OCI-LY1 (cell line): ENCODE data around the gene C22orf15.

Experiments used
- H2AFZ ChIP-seq: fragments of 200-600 bp; sonication (generic), shearing (Covaris generic); 2 replicates; pipeline ENCODE4 v1.6.0; 2014; ENCODE audit warnings: antibody characterized with exemption, mild to moderate bottlenecking, low read length
- H3F3A ChIP-seq: fragments of 200-600 bp; sonication (generic), shearing (Covaris generic); 2 replicates; pipeline ENCODE4 v1.6.0; 2014; ENCODE audit warnings: mild to moderate bottlenecking, antibody characterized with exemption, low read length, moderate library complexity; ENCODE audit not compliant: insufficient read depth
- H3K27ac ChIP-seq: fragments of 200-600 bp; sonication (generic); 2 replicates; pipeline ENCODE4 v1.5.1; 2014; ENCODE audit warnings: low read length, mixed run types, mild to moderate bottlenecking, low read depth; ENCODE audit not compliant: poor library complexity, severe bottlenecking
- H3K27me3 ChIP-seq: fragments of 200-600 bp; sonication (generic); 2 replicates; pipeline ENCODE4 v1.6.0; 2014; ENCODE audit warnings: antibody characterized with exemption, mild to moderate bottlenecking, low read length, moderate library complexity; ENCODE audit not compliant: insufficient read depth
- H3K36me3 ChIP-seq: fragments of 200-600 bp; sonication (generic); 2 replicates; pipeline ENCODE4 v1.6.1; 2014; ENCODE audit warnings: mild to moderate bottlenecking, antibody characterized with exemption, low read length, moderate library complexity, mixed read lengths; ENCODE audit not compliant: insufficient read depth
- H3K4me1 ChIP-seq: fragments of 200-600 bp; sonication (generic); 2 replicates; pipeline ENCODE4 v1.5.1; 2014; ENCODE audit warnings: mild to moderate bottlenecking, low read length, moderate library complexity; ENCODE audit not compliant: insufficient read depth, severe bottlenecking
- H3K4me2 ChIP-seq: fragments of 200-600 bp; sonication (generic), shearing (Covaris generic); 2 replicates; pipeline ENCODE4 v1.6.1; 2014; ENCODE audit warnings: low read length
- H3K4me3 ChIP-seq: fragments of 200-600 bp; sonication (generic); 2 replicates; pipeline ENCODE4 v1.5.1; 2014; ENCODE audit warnings: low read length, low read depth, mild to moderate bottlenecking, mixed read lengths; ENCODE audit not compliant: poor library complexity, severe bottlenecking
- H3K79me2 ChIP-seq: fragments of 200-600 bp; shearing (Covaris generic); 2 replicates; pipeline ENCODE4 v1.6.1; 2016; ENCODE audit warnings: mixed run types, low read length, mixed read lengths; ENCODE audit not compliant: insufficient read depth
- H3K9ac ChIP-seq: fragments of 200-600 bp; sonication (generic), shearing (Covaris generic); 2 replicates; pipeline ENCODE4 v1.6.1; 2014; ENCODE audit warnings: mild to moderate bottlenecking, low read length, mixed read lengths
- H3K9me2 ChIP-seq: fragments of 200-600 bp; sonication (generic), shearing (Covaris generic); 2 replicates; pipeline ENCODE4 v1.6.1; 2014; ENCODE audit warnings: low read depth, mild to moderate bottlenecking, low read length, mixed read lengths
- H3K9me3 ChIP-seq: fragments of 200-600 bp; shearing (Covaris generic); 2 replicates; pipeline ENCODE4 v1.6.1; 2014; ENCODE audit warnings: low read length, mixed read lengths
- H4K20me1 ChIP-seq: fragments of 200-600 bp; sonication (generic), shearing (Covaris generic); 2 replicates; pipeline ENCODE4 v1.6.0; 2016; ENCODE audit warnings: mild to moderate bottlenecking, low read length; ENCODE audit not compliant: insufficient read depth
- EZH2 ChIP-seq: fragments of 200-600 bp; sonication (generic), shearing (Covaris generic); IDR thresholded peaks from 2 replicates; pipeline ENCODE4 v1.8.0; 2017; ENCODE audit warnings: borderline replicate concordance, mixed run types, mild to moderate bottlenecking, antibody characterized with exemption, low read length, moderate library complexity, mixed read lengths
- TF ChIP-seq, protein P1 (sequence below): fragments of 200-600 bp; sonication (generic), shearing (Covaris generic); IDR thresholded peaks from 2 replicates; pipeline ENCODE4 v1.5.1; 2017; ENCODE audit warnings: mild to moderate bottlenecking, antibody characterized with exemption, low read length, moderate library complexity, mixed read lengths

C22orf15 gene

DNA sequence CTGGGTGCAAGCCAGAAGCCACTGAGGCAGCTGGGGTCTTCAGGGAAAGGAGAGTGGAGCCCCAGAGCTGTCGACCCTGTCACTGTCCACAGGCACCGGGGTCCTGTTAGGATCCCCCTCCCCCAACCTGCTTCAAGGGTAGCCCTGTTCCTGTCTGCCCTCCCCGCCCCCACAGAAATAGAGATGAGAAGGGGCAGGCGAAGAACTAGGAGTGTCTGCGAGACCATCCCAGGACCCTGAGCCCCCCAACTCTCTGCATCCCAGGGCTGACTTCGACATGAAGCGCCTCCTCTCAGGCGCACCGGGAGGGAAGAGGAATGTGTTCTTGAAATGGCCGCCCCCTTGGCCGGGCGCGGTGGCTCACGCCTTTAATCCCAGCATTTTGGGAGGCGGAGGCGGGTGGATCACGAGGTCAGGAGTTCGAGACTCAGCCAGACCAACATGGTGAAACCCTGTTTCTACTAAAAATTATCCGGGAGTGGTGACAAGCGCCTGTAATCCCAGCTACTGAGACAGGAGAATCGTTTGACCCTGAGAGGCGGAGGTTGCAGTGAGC is 11.3 kb upstream of the C22orf15 start:
- H3K9ac ChIP-seq, result peak overlapping the region; percentile 97
- no peaks in the 10 kb centered on the region for H4K20me1 ChIP-seq
- H3K36me3 ChIP-seq, result no peaks in the 10 kb centered on the region
- H3K4me3 ChIP-seq, result peak overlapping the region; percentile 94
- TF ChIP-seq, protein P1, sequence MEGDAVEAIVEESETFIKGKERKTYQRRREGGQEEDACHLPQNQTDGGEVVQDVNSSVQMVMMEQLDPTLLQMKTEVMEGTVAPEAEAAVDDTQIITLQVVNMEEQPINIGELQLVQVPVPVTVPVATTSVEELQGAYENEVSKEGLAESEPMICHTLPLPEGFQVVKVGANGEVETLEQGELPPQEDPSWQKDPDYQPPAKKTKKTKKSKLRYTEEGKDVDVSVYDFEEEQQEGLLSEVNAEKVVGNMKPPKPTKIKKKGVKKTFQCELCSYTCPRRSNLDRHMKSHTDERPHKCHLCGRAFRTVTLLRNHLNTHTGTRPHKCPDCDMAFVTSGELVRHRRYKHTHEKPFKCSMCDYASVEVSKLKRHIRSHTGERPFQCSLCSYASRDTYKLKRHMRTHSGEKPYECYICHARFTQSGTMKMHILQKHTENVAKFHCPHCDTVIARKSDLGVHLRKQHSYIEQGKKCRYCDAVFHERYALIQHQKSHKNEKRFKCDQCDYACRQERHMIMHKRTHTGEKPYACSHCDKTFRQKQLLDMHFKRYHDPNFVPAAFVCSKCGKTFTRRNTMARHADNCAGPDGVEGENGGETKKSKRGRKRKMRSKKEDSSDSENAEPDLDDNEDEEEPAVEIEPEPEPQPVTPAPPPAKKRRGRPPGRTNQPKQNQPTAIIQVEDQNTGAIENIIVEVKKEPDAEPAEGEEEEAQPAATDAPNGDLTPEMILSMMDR, result no peak
- no peak for TF ChIP-seq EZH2
- H3K79me2 ChIP-seq, result no peaks in the 10 kb centered on the region
- H3K27ac ChIP-seq, result peak overlapping the region; percentile 94
- H3K4me2 ChIP-seq, result peak overlapping the region; percentile 98
- H3K27me3 ChIP-seq, result no peaks in the 10 kb centered on the region
- H3K9me3 ChIP-seq, result no peaks in the 10 kb centered on the region
- H3K9me2 ChIP-seq, result no peaks in the 10 kb centered on the region
- H3F3A ChIP-seq, result peaks cover 4% of the 10 kb centered on the region; the same call in 1 of the 2 replicates
- peaks cover 57% of the 10 kb centered on the region for H3K4me1 ChIP-seq
- H2AFZ ChIP-seq, result no peak overlapping the region

GRCh38 chr22:23752090-23752691 is 10.6 kb upstream of the C22orf15 start:
- Histone ChIP-seq H4K20me1 (no peaks in the 10 kb centered on the region), H3K4me2 (peak overlapping the region; percentile 98), H3K27ac (peak overlapping the region; percentile 94), H3F3A (peaks cover 4% of the 10 kb centered on the region; the same call in 1 of the 2 replicates), H3K9ac (peak overlapping the region; percentile 97), H3K36me3 (no peaks in the 10 kb centered on the region), H3K9me2 (no peaks in the 10 kb centered on the region), H3K4me1 (peaks cover 61% of the 10 kb centered on the region), H2AFZ (no peak overlapping the region), H3K9me3 (no peaks in the 10 kb centered on the region), H3K4me3 (peak overlapping the region; percentile 94), H3K79me2 (no peaks in the 10 kb centered on the region), H3K27me3 (no peaks in the 10 kb centered on the region)
- TF ChIP-seq EZH2, result no peak
- TF ChIP-seq, protein P1, result no peak

- Histone ChIP-seq H3K4me2 (peak overlapping the region; percentile 98), H3K9me2 (no peaks in the 10 kb centered on the region), H3K79me2 (no peaks in the 10 kb centered on the region), H3K9me3 (no peaks in the 10 kb centered on the region), H3F3A (peaks cover 4% of the 10 kb centered on the region; the same call in 1 of the 2 replicates), H2AFZ (no peak overlapping the region), H3K27me3 (no peaks in the 10 kb centered on the region), H3K4me1 (peaks cover 64% of the 10 kb centered on the region), H4K20me1 (no peaks in the 10 kb centered on the region), H3K36me3 (no peaks in the 10 kb centered on the region), H3K9ac (peak overlapping the region; percentile 97), H3K27ac (peak overlapping the region; percentile 94), H3K4me3 (peak overlapping the region; percentile 94)
- TF ChIP-seq EZH2, result no peak
- TF ChIP-seq, protein P1, result no peak
Measured at GRCh38 chr22:23752750-23753149, 10.0 kb upstream of the C22orf15 start.
